SK-N-MC (cell line): ENCODE results near the gene PDS5B.

ENCODE experiments used
- DNase-seq: peaks from one replicate; pipeline ENCODE4 v3.0.0-alpha.2; 2011; ENCODE audit warnings: low read depth, low spot score
- H3K27ac ChIP-seq: fragments of 200-600 bp; sonication (generic); 2 replicates; pipeline ENCODE4 v1.5.1; 2016; ENCODE audit warnings: mixed run types
- H3K36me3 ChIP-seq: fragments of 200-600 bp; sonication (generic); 2 replicates; pipeline ENCODE4 v1.6.1; 2017; ENCODE audit warnings: antibody characterized with exemption, low read length, mixed read lengths; ENCODE audit not compliant: insufficient read depth
- H3K4me3 ChIP-seq: fragments of 200-600 bp; sonication (generic); 2 replicates; pipeline ENCODE4 v1.5.1; 2016
- H3K9ac ChIP-seq: fragments of 200-600 bp; sonication (generic); 2 replicates; pipeline ENCODE4 v1.8.0; 2017; ENCODE audit warnings: mixed run types, mixed read lengths; ENCODE audit not compliant: insufficient read length
- H3K9me3 ChIP-seq: fragments of 200-600 bp; sonication (generic); 2 replicates; pipeline ENCODE4 v1.6.1; 2017; ENCODE audit warnings: low read depth, mild to moderate bottlenecking, antibody characterized with exemption, low read length, moderate library complexity, mixed read lengths
- EZH2 ChIP-seq: fragments of 200-600 bp; sonication (generic); IDR thresholded peaks from one replicate; pipeline ENCODE4 v1.6.1; 2017; ENCODE audit warnings: antibody characterized with exemption
- FOXP2 ChIP-seq: optimal IDR thresholded peaks from 2 replicates; pipeline ENCODE3; 2011; ENCODE audit warnings: mild to moderate bottlenecking, moderate library complexity; ENCODE audit not compliant: insufficient read depth; ENCODE audit errors: extremely low read length, control extremely low read depth
- POLR2AphosphoS5 ChIP-seq: IDR thresholded peaks from 2 replicates; pipeline ENCODE4 v1.6.1; 2012; ENCODE audit warnings: mild to moderate bottlenecking, low read depth, low read length, borderline replicate concordance

The PDS5B gene

DNA sequence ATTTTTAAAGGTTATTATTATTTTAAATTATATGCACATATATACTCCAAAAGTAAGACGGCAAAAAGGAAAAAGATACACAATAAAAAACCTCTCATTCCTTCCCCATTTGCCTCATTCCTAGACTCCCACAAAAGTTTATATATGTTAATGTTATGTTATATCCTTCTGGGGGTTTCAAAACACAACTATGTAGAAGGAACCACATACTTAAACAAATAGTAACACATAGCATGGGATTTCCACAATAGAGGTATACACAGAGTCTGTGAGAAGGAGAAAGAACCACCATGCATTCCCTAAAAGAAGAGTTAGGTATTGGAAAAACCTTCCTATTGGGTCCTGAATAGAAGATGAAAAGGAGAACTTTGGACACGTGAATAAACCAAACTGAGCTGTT lies 9.1 kb downstream of the PDS5B start:
- no peak for DNase-seq
- Histone ChIP-seq H3K9me3 (peaks cover 13% of the 10 kb centered on the region; the same call in 1 of the 2 replicates), H3K4me3 (no peak overlapping the region), H3K36me3 (peaks cover 68% of the 10 kb centered on the region), H3K9ac (no peak overlapping the region), H3K27ac (no peak overlapping the region)
- TF ChIP-seq POLR2AphosphoS5 = no peak
- TF ChIP-seq EZH2 = no peak
- TF ChIP-seq FOXP2 = no peak

DNA sequence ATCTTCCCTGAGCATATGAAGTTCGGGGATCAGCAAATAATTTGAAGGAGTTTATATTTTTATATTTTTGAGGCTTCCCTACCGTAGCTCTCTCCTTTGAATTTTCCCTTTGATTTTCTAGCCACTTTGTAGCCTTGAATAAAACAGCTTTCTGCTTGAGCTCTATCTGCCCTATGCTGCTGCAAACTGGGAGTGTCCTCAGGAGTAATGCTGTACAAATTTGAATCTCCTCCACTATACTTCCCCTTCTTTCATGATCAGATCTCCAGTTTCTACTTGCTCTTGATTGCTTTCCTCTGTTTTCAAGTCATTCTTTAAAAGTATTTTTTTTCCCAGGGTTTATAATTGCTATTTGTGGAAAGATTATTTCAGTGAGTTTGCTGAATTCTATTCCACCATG lies 14.6 kb downstream of the PDS5B start:
- H3K9ac ChIP-seq = no peak overlapping the region
- DNase-seq = no peak

DNA sequence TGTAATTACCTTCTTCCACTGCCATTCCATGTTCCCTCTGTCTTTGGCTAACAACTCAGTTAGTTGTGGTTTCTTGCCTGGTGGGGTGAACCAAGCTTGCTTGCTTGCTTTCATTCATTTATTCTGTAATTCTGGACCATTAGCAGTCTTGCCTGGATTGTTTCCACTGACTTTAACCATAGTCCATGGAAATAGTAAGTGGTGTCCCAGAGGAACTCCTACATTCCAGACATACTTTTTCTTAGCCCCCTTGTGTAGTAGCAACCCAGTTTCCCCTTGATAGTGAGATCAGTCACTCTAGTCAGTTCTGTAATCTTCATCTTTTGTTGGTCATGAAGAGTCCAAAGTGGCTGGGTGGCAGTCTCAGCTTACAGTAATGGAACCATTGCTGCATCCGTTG lies 23.2 kb downstream of the PDS5B start:
- no peak for DNase-seq
- no peak for TF ChIP-seq EZH2
- TF ChIP-seq POLR2AphosphoS5 = no peak
- TF ChIP-seq FOXP2 = no peak

More for the DNA sequence above, 14.6 kb downstream of the PDS5B start:
- Histone ChIP-seq H3K36me3 (peaks cover 41% of the 10 kb centered on the region), H3K27ac (no peak overlapping the region), H3K9me3 (peaks cover 12% of the 10 kb centered on the region; the same call in 1 of the 2 replicates), H3K4me3 (no peak overlapping the region)
- no peak for TF ChIP-seq POLR2AphosphoS5
- no peak for TF ChIP-seq EZH2
- TF ChIP-seq FOXP2 = no peak

DNA sequence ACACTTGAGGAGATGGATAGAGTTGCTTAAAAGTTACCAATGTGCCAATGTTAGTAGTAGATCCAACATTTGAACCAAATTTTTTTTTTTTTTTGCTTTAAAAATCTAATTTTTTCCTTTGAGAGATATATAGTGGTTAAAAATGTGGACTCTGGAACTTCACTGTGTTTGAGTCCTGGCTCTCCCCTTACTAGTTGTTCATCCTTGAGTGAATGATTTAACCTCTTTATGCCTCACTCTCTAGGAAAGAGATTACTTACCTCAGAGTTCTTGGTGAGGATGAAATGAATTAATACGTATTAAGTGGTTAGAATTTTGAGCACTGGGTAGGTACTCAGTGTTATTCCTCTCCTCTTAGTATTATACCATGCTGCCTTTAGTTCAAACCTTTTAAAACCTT lies 24.3 kb downstream of the PDS5B start:
- Histone ChIP-seq H3K9me3 (peaks cover 27% of the 10 kb centered on the region), H3K4me3 (no peak overlapping the region), H3K36me3 (peaks cover 63% of the 10 kb centered on the region), H3K27ac (no peak overlapping the region), H3K9ac (no peak overlapping the region)
- DNase-seq = no peak
- TF ChIP-seq POLR2AphosphoS5 (no peak), EZH2 (no peak), FOXP2 (no peak)

More for the DNA sequence above, 23.2 kb downstream of the PDS5B start:
- H3K27ac ChIP-seq = no peak overlapping the region
- no peak overlapping the region for H3K9ac ChIP-seq
- H3K4me3 ChIP-seq = no peak overlapping the region
- peaks cover 57% of the 10 kb centered on the region for H3K36me3 ChIP-seq
- peaks cover 24% of the 10 kb centered on the region for H3K9me3 ChIP-seq

DNA sequence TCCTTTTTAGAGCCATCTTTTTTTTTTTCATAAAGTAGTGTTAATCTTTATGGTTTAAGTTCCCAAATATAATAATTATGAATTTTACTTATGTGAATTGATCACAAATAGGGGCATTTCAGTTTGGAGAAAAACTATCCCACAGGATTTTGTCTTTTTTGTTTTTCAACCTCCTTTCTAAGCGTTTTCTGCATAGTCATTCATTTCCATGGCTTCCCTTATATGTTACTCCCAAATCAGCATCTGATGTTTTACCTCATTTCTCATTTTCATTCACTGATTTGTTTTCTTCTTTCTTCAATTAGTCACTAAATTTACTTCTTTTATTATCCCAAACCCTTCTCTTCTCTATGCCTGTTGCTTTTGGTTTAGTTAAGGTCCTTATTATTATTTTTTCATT lies 24.7 kb downstream of the PDS5B start:
- peaks cover 66% of the 10 kb centered on the region for H3K36me3 ChIP-seq
- no peak overlapping the region for H3K4me3 ChIP-seq
- H3K9ac ChIP-seq = no peak overlapping the region
- TF ChIP-seq POLR2AphosphoS5 = no peak
- no peak for TF ChIP-seq EZH2
- no peak for TF ChIP-seq FOXP2
- H3K9me3 ChIP-seq = peaks cover 28% of the 10 kb centered on the region
- DNase-seq = no peak
- no peak overlapping the region for H3K27ac ChIP-seq

DNA sequence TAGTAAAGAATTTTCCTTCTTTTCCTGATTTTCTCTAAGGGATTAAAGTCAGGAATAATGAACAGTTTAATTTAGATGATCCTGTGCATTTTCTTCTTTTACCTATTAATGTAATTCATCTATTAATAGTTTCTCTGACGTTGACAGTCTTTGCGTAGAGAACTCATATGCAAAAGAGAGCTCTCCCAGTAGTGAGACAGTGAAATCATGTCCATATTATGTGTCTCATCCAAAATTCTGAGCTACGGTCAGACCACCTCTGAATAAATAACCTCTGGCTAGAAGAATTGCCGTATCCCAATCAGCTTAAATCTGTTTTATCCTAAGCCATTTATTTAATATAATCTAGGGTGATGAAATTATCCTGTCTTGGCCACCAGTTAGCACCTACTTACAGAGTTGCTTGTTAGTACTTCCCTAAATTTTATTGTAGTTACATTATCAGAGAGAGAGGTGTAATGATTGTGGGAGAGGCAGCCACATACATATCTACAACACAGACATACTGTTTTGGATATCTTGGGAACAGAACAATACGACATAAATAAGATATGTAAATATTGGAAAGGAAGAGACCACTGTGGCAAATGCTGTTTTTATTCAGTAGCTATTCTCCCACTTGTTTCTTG lies 30.7 kb downstream of the PDS5B start:
- peaks cover 66% of the 10 kb centered on the region for H3K36me3 ChIP-seq

DNA sequence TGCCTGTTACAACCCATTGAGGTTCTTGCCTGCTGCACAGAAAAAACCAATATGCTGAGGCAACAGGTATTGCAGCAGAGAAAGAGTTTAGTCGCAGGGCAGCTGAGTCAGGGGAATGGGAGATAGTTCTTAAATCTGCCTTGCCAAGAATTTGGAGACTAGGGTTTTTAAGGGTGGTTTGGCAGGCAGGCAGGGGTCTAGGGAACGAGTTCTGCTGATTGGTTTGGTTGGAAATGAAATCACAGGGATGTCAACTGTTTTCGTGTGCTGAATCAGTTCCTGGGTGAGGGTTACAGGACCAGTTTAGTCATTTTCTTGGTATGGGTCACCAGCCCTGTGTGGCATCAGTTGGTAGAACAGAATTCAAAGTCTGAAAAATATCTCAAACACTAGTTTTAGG lies 36.6 kb downstream of the PDS5B start:
- Histone ChIP-seq H3K27ac (no peak overlapping the region), H3K9ac (no peak overlapping the region), H3K4me3 (no peak overlapping the region), H3K9me3 (peaks cover 37% of the 10 kb centered on the region), H3K36me3 (peaks cover 59% of the 10 kb centered on the region)
- TF ChIP-seq EZH2 = no peak
- no peak for TF ChIP-seq FOXP2
- TF ChIP-seq POLR2AphosphoS5 = no peak
- no peak for DNase-seq

More for the DNA sequence above, 30.7 kb downstream of the PDS5B start:
- no peak for DNase-seq
- no peak overlapping the region for H3K4me3 ChIP-seq
- TF ChIP-seq POLR2AphosphoS5 (no peak), EZH2 (no peak), FOXP2 (no peak)
- H3K9ac ChIP-seq = no peak overlapping the region
- H3K9me3 ChIP-seq = peaks cover 49% of the 10 kb centered on the region
- H3K27ac ChIP-seq = no peak overlapping the region

DNA sequence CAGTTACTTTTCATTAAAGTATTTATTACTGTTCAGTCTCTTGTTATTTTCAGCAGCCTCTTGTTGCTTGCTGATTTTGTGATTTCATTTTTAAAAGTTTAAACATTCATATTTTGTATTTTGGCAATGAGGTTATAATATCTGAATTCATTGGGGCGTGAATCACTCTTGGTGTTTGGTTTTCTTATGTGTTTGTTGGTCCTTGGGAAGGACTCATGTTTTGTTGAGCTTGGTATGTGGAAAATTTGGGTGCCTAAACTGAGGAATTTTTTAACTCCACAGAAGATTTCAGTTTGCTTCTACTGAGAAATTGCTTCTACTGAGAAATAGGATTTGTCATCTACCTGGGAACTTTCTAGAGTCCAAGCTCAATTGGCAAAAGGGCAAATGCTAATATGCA lies 38.2 kb downstream of the PDS5B start:
- DNase-seq = no peak

More for the DNA sequence above, 38.2 kb downstream of the PDS5B start:
- TF ChIP-seq FOXP2 (no peak), EZH2 (no peak), POLR2AphosphoS5 (no peak)
- peaks cover 59% of the 10 kb centered on the region for H3K36me3 ChIP-seq
- H3K9me3 ChIP-seq = peaks cover 26% of the 10 kb centered on the region
- no peak overlapping the region for H3K9ac ChIP-seq
- no peak overlapping the region for H3K4me3 ChIP-seq
- no peak overlapping the region for H3K27ac ChIP-seq
